Left hindlimb (tissue), 1 donor: Measurements from ENCODE around the gene SNRPD1.
A peak's percentile ranks its signal among the peaks of the same experiment; 100 is the strongest.
"Not testable (repeated sequence)": the region's sequence is repeated elsewhere in the genome, so short reads cannot be mapped to it uniquely, and the experiment has no call there.

Experiments
- DNase-seq: peaks from one replicate; pipeline ENCODE4 v3.0.0-alpha.2; 2018

Gene SNRPD1

GRCh38 chr18:21612125-21613039 is at the start of gene SNRPD1:
Gene SNRPD1 (plus strand): TSS chr18:21612314. CDS start chr18:21612430, 116 bp downstream.
- peak; percentile 94 for DNase-seq

- no peak for DNase-seq
Observed at GRCh38 chr18:21571772-21572171, 40.3 kb upstream of the SNRPD1 start.

DNA sequence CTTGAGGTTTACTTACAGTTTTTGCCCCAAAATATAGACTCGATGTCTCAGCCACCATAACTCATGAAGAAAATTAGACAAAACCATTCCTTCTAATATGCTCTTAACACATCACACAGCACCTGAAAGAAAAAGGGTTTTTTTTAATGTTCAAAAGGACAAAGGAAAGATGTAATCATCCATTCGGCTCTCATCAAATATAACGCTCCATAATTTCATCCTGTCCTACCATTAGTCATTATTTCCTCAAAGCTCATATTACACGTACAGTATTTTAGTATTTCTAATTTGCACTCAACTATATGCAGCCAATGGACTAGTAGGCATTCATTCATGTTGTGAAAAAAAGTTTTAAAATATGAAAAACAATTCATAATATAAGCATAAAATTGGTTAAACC is 36.5 kb upstream of the SNRPD1 start:
- DNase-seq: no peak

DNA sequence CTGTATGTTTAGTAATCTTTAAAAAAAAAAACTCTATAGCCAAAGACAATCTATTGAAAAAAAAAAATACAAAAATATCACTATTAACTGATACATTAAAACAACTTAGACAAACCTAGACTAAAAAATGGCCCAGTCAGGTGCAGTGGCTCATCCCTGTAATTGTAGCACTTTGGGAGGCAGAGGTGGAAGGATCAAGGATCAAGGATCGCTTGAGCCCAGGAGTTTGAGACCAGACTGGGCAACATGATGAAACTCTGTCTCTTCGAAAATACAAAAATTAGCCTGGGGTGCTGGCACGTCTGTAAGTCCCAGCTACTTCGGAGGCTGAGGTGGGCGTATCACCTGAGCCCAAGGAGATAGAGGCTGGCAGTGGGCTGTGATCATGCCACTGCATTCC is 27.7 kb upstream of the SNRPD1 start:
- DNase-seq: no peak

DNA sequence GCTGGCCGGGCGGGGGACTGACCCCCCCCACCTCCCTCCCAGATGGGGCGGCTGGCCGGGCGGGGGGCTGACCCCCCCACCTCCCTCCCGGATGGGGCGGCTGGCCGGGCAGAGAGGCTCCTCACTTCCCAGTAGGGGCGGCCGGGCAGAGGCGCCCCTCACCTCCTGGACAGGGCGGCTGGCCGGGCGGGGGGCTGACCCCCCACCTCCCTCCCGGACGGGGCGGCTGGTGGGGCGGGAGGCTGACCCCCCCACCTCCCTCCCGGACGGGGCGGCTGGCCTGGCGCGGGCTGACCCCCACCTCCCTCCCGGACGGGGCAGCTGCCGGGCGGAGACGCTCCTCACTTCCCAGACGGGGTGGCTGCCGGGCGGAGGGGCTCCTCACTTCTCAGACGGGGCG is 19.8 kb upstream of the SNRPD1 start:
- DNase-seq: not testable (repeated sequence)

- DNase-seq: no peak
Observed at GRCh38 chr18:21593540-21594257, 18.4 kb upstream of the SNRPD1 start.

DNA sequence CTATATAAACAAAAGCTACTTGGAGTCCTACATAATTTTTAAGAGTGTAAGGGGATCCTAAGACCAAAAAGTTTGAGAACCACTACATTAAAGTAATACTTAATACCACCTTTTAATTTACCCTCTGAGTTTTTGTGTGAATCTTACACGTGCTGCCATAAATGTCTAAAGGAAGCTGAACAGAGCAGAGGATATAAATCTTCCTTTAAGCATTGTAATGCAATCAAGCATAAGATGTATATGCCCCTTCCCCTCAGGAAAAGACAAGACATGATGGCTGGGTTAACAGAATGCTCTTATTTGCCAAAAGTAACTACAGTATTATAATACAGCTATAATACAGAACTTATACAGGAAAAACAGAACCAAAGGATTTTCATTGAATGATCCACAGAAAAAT is 14.5 kb upstream of the SNRPD1 start:
- DNase-seq: no peak

- no peak for DNase-seq
Observed at GRCh38 chr18:21598726-21599584, 13.2 kb upstream of the SNRPD1 start.

GRCh38 chr18:21599585-21600525 is 12.3 kb upstream of the SNRPD1 start:
- no peak for DNase-seq

DNA sequence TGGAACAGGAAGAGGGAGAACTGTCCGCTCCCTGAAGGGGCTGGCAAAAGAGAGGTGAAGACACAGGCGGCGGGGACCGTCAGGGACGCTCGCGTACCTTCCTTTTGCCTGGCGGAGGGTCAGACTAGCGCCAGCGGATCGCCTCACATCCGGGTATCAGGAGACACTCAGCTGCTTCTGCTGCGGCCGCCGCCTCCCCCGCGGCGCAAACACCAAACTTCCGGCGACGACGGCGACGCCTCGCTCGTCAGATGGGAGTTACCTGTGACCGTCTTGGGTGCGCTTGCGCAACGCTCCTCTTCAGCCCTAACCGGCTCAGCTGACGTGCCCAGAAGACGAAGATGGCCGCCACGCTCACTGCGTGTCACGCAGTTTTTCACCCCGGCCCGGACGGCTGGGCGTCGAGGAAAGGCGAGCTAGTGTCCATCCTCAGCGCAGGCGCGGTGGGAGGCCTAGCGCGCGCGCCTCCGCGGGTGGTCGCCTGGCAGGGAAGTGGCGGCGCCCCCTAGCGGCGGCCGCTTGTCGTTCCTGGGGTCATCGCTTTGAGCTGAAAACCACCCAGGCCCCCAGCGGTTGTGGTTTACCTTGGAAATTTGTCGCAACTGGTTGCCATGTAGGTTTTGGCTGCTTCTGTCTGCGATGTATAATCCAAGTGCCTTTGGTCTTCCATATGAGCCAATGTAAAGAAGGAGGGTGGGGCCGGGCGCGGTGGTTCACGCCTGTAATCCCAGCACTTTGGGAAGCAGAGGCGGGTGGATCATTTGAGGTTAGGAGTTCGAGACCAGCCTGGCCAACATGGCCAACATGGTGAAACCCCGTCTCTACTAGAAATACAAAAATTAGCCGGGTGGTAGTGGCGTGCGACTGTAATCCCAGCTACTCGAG is 11.3 kb upstream of the SNRPD1 start, which contains the start of gene ESCO1:
TSS of gene ESCO1 (minus strand) at position 179 of the 885 bp plus-strand sequence. CDS start 25,861 bp downstream, outside the sequence.
- DNase-seq: peak; percentile 96

GRCh38 chr18:21602299-21602587 is 9.9 kb upstream of the SNRPD1 start:
- no peak for DNase-seq

GRCh38 chr18:21604671-21605070 is 7.4 kb upstream of the SNRPD1 start:
- no peak for DNase-seq

GRCh38 chr18:21605213-21605612 is 6.9 kb upstream of the SNRPD1 start:
- no peak for DNase-seq

DNA sequence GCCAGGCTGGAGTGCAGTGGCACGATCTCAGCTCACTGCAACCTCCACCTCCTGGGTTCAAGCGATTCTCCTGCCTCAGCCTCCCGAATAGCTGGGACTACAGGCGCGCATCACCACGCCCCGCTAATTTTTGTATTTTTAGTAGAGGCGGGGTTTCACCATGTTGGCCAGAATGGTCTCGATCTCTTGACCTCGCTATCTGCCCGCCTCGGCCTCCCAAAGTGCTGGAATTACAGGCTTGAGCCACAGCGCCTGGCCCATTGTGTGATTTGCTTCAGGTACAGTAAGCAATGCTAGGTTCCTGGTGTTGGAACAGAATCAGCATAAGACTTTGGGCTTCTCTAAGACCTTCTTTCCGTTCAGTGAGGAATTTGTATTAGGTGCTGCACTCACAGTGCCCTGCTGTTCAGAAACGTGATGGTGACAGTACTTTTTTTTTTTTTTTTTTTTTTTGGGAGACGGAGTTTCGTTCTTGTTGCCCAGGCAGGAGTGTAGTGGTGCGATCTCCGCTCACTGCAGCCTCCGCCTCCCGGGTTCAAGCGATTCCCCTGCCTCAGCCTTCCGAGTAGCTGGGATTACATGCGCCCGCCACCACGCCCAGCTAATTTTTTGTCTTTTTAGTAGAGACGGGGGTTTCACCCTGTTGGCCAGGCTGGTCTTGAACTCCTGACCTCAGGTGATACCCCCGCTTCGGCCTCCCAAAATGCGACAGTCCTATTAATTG is 551 bp upstream of the SNRPD1 start:
- not testable (repeated sequence) for DNase-seq

- DNase-seq: not testable (repeated sequence)
Observed at GRCh38 chr18:21621640-21622039, 9.5 kb downstream of the SNRPD1 start.

DNA sequence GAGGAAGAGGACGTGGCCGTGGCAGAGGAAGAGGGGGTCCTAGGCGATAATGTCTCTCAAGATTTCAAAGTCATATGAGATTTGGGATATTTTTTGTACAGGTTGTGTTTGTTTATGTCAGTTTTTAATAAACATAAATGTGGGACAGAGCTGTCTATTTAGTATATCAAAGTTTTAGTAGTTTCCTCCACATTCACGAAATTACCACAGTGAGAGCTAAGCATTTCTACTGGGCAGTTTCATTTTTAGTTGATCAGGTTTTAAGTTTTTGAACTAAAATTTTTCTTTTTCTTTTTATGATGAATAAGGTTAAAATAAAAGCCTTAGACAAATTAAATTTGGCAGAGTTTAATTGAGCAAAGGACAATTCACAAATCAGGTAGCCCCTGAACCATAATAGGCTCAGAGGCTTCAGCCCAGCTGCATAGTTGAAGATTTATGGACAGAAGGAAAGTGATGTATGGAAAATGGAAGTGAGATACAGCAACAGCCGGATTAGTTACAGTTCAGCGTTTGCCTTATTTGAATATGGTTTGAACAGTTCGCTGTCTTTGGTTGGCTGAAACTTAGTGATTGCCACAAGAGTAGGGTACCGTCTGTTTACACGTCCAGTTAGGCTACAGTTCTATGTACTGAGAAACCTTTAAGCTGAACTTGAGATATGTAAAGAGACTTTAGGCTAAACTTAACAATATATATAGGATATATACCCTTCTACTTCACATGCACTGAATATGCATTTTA is 17.1 kb downstream of the SNRPD1 start:
- DNase-seq: no peak

- DNase-seq: no peak
Observed at GRCh38 chr18:21632393-21632792, 20.3 kb downstream of the SNRPD1 start.

GRCh38 chr18:21634588-21635199 is 22.6 kb downstream of the SNRPD1 start:
- no peak for DNase-seq

DNA sequence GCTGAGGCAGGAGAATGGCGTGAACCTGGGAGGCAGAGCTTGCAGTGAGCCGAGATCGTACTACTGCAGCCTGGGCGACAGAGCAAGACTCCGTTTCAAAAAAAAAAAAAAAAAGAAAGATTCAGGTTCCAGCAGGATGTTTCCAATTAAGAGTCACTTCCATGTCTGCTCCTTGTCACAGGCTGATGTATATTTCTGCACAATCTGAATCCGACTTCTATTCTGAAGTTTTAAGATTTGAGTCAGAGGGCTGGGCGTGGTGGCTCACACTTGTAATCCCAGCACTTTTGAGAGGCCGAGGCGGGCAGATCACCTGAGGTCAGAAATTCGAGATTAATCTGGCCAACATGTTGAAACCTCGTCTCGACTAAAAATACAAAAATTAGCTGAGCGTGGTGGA is 24.7 kb downstream of the SNRPD1 start:
- DNase-seq: no peak
